PFSK-1 (cell line): ENCODE results near the gene MRPL54.

Experiments
- FOXP2 ChIP-seq: optimal IDR thresholded peaks from 2 replicates; pipeline ENCODE3; 2011; ENCODE audit warnings: borderline replicate concordance, control low read depth, inconsistent platforms; ENCODE audit not compliant: insufficient read depth; ENCODE audit errors: extremely low read length, extremely low read depth
- POLR2AphosphoS5 ChIP-seq: IDR thresholded peaks from 2 replicates; pipeline ENCODE4 v1.6.1; 2012; ENCODE audit warnings: low read depth, mild to moderate bottlenecking, control low read depth, low read length, moderate library complexity
- REST ChIP-seq, 2 experiments: IDR thresholded peaks; 2 replicates each; pipeline versions ENCODE4 v1.6.1 to v1.8.0; 2011 to 2012; ENCODE audit warnings: low read depth in 2 of 2, low read length in 2 of 2, control low read depth in 1 of 2, inconsistent platforms in 1 of 2, mild to moderate bottlenecking in 1 of 2, moderate library complexity in 1 of 2; ENCODE audit not compliant: insufficient read depth in 1 of 2
- SIN3A ChIP-seq: IDR thresholded peaks from 2 replicates; pipeline ENCODE4 v1.6.1; 2012; ENCODE audit warnings: mild to moderate bottlenecking, low read length, moderate library complexity, borderline replicate concordance; ENCODE audit not compliant: insufficient read depth
- TAF1 ChIP-seq: IDR thresholded peaks from 2 replicates; pipeline ENCODE4 v1.6.1; 2012; ENCODE audit warnings: low read length, control low read depth, borderline replicate concordance; ENCODE audit not compliant: insufficient read depth

The MRPL54 gene

DNA sequence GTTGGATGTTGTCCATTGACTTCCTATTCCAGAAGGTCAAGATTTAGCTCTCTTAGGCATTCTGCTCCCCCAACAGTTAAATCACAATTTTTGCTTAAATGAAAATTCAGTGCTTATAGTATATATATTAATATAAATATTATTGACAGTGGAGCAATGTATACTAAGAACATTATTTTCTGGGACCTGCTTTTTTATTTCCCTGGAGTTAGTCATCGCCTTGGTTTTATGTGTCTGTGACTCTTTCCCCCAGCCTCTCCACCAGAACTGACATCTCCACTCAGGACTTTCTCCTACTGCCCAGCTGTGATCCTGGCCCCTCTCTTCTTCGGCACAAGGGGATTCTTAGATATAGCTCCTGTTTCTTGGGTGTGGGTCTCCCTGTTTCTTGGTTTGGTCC lies 33.9 kb downstream of the MRPL54 start:
- TF ChIP-seq REST (IDR thresholded peaks at IDR 0.05; ENCODE audit: insufficient read depth in 1 of 2, low read depth in 2 of 2, low read length in 2 of 2) (no peak), SIN3A (no peak), TAF1 (no peak)

GRCh38 chr19:3798137-3798536 lies 35.7 kb downstream of the MRPL54 start:
- TF ChIP-seq FOXP2 (no peak), POLR2AphosphoS5 (no peak), REST (IDR thresholded peaks at IDR 0.05; ENCODE audit: insufficient read depth in 1 of 2, low read depth in 2 of 2, low read length in 2 of 2) (no peak), SIN3A (no peak), TAF1 (no peak)

GRCh38 chr19:3800996-3801395 lies 38.5 kb downstream of the MRPL54 start:
- no peak for TF ChIP-seq FOXP2
- no peak for TF ChIP-seq REST (IDR thresholded peaks at IDR 0.05; ENCODE audit: insufficient read depth in 1 of 2, low read depth in 2 of 2, low read length in 2 of 2)
- no peak for TF ChIP-seq SIN3A
- no peak for TF ChIP-seq TAF1
- no peak for TF ChIP-seq POLR2AphosphoS5

GRCh38 chr19:3801412-3802096 lies 39.1 kb downstream of the MRPL54 start:
- TF ChIP-seq SIN3A (no peak), REST (IDR thresholded peaks at IDR 0.05; ENCODE audit: insufficient read depth in 1 of 2, low read depth in 2 of 2, low read length in 2 of 2) (no peak), FOXP2 (no peak), TAF1 (no peak), POLR2AphosphoS5 (no peak)
